ENCODE data around the gene YY1AP1.
"Not testable (repeated sequence)": the region's sequence is repeated elsewhere in the genome, so short reads cannot be mapped to it uniquely, and the experiment has no call there.

The YY1AP1 gene

DNA sequence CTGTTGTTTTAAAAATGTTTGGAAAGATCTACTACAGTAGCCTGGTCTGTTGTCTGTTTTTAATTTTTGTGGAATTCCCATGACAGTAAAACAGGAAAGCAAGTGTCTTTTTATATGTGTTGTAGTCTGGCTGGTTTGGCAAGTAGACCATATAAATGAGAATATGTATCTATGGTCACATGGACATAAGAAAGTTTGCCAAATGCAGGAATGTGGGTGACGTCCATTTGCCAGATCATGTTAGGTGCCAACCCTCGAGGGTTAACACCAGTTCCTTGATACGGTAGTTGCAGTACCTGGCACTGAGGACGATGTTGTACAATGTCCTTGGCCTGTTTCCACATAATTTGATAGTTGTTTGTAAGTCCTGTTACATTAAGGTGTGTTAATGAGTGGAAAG lies 6.5 kb upstream of the YY1AP1 start:
- peak; percentile 20 for DNase-seq (ENCODE audit: low read depth, low spot score)

DNA sequence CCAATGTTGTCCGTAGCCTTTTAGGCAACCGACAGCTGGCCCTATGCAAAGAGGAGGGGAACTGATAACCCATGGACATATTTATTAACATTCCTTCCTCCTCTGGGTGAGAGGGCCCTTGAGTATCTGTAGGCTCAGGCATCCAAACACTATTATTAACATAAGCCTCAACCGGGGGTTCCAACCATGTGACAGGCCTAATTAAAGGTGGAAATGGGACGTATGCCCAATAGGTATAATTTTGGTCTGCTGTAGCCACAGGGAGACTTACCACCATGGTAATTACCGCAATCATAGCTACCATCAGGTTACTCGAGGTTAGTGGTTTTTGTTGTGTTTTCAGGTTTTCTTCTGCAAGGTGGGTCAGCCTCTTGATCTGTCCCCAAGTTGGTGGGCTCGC lies 5.6 kb upstream of the YY1AP1 start:
- DNase-seq (ENCODE audit: low read depth, low spot score): no peak

DNA sequence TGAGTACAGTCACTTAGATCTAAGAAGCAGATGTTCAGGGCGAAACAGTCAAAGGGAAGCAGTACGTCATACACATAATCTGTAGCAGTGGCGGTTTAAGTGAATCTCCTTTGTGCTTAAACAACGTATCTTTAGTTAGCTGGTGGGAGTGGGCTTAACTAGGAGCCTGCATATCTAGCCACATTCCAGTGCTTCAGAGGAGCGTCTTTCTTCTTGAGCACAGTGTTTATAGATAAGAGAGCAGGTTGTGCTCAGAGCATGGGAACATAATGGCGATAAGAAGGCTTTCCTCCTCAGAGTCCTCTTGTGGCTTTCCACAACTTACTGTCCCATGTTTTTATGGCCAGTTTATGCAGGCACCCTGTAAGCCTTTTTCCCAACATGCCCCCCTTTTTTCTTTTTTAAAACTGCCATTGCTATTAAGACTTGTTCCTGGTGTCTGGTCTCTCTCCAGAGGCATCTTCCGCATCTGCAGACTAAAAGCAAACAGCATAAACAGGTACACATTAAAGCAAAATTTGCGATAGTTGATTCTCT lies 3.5 kb upstream of the YY1AP1 start:
- no peak for DNase-seq (ENCODE audit: low read depth, low spot score)

DNA sequence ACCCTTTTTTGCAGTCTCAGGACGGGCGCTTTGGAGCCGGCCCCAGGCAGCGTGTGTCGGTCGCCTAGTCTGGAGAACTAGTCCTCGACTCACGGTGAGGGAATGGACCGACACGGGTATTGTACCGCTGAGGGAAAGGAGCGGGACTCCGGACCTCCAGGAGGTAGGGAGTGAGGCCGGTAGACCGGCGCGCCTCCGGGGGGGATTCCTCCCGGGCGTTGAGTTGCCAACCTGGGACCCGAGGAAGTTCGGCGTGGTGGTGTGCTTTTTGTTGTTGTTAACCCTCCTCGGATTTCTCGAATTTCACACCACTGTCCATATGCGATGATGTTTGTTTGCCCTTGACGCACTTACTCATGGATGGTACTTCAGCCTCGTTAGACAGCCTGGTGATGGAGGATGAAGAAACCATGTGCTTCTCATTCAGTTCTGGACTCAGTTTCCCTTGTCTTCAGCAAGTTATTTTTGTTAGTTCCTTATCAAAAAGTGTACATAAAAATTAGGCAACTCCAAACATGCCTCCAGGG lies 570 bp upstream of the YY1AP1 start, which contains the start of gene DAP3:
DAP3 (plus strand) TSS at position 11 of the 527 bp plus-strand sequence. CDS start 20,689 bp downstream, outside the sequence.
- DNase-seq (ENCODE audit: low read depth, low spot score): not testable (repeated sequence)

DNA sequence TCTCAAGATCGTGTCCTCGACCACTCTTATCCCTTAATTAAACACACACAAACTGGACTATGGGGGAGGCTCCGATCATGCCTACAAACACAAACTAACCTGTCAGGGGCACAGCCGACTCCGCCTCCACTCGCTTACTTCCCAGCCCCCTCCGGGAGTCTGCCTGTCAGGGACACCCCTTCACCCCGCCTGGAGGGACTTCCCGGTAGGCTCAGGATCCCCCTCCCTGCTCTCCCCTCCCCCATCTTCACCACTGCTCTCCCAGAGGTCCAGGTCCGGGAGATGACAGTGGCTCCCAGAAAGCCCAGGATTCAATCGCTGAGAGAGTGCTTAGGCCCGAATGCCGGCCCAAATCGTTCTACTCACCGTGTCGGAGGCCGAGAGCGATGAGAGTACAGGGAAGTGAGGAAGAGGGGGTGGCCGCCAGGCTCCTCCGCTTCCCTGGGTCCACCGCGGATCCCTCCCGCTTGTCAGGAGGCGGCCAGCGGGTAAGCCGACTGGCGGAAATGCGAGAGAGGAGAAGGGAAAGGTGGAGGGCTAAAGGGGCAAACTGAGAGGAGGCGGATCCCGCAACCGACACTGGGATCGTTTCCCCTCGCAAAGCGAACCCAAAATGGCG lies 760 bp downstream of the YY1AP1 start:
- not testable (repeated sequence) for DNase-seq (ENCODE audit: low read depth, low spot score)

DNA sequence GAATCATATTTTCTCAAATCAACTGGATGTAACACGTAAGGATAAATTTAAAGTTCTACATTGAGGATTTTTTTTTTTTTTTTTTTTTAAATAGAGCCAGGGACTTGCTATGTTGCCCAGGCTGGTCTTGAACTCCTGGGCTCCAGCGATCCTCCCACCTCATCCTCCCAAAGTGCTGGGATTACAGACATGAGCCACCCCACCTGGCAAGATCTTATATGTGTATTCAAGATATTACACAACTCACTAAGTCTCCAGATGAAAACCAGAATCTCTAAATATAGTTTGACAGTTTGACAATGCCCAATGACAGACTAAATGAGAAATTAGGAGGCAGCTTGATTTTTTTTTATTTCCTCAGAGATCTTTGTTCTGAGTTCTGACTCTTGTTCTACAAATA lies 6.8 kb downstream of the YY1AP1 start:
- DNase-seq (ENCODE audit: low read depth, low spot score): no peak

DNA sequence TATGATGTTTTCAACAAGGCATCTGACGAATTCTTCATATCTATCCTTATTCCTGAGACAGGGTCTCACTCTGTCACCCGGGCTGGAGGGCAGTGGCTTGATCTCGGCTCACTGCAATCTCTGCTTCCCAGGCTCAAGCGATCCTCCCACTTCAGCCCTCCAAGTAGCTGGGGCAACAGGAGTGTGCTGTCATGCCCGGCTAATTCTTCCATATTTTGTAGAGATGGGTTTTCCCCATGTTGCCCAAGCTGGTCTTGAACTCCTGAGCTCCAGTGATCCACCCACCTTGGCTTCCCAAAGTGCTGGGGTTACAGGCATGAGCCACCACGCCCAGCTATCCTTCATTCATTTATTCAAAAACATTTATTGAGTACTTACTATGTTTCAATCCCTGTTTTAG lies 8.0 kb downstream of the YY1AP1 start:
- DNase-seq (ENCODE audit: low read depth, low spot score): no peak

DNA sequence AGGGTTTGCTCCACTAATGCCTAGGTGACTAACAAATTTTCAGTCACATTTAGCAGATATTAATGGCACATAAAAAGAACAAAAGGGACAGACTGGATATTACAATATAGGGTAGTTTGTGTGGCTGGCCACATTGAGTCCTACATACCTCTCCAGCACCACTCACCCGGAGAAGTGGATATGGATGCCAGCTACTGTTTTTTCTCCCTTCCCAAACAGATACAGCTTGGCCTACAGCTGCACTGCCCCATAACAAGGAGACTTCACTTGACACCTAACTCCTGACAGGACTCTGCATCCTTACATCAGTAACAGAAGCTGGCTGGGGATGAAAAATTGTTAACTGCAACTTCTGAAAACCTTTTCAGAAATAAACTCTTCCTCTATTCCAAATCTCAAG lies 9.6 kb downstream of the YY1AP1 start:
- DNase-seq (ENCODE audit: low read depth, low spot score): not testable (repeated sequence)

DNA sequence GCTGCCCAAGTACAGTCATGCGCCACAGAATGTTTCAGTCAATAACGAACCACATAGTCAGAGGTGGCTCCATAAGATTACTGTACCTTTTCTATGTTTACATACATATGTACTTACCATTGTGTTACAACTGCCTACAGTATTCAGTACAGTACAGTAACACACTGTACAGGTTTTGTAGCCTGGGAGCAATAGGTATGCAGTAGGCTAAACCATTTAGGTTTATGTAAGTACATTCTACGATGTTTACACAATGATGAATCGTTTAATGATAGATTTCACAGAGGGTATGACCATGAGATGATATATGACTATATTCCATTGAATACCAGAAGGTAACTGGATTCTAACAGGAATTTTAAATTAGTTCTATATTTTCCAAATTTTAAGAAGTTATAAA lies 10.5 kb downstream of the YY1AP1 start:
- no peak for DNase-seq (ENCODE audit: low read depth, low spot score)

DNA sequence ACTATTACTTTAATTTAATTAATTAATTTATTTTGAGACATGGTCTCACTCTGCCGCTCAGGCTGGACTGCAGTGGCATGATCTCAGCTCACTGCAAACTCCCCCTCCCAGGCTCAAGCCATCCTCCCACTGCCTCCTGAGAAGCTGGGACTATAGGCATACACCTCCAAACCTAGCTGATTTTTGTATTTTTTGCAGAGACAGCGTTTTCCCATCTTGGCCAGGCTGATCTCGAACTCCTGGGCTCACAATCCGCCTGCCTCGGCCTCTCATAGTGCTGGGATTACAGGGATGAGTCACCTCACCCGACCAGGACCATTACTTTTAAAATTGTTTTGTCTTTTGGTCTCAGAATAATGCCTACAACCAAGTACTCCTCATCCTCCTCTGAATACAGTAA lies 15.6 kb downstream of the YY1AP1 start:
- no peak for DNase-seq (ENCODE audit: low read depth, low spot score)

DNA sequence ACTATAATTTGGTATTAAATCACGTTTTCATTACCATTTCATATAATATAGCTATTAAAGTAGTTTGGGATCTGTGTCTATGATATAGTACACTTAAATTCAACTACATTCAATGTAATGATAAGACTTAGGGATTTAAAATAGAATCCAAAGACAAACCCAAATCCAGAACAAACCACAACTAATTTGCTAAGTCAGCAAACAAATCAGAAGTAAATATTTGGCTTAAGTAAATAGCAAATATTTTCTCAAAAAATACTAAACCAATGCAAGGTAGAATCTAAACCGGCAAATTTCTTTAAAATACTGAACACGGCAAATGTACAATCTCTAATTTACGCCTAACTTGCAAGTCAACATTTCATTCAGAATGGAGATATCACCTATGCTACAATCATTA lies 16.8 kb downstream of the YY1AP1 start:
- no peak for DNase-seq (ENCODE audit: low read depth, low spot score)

DNA sequence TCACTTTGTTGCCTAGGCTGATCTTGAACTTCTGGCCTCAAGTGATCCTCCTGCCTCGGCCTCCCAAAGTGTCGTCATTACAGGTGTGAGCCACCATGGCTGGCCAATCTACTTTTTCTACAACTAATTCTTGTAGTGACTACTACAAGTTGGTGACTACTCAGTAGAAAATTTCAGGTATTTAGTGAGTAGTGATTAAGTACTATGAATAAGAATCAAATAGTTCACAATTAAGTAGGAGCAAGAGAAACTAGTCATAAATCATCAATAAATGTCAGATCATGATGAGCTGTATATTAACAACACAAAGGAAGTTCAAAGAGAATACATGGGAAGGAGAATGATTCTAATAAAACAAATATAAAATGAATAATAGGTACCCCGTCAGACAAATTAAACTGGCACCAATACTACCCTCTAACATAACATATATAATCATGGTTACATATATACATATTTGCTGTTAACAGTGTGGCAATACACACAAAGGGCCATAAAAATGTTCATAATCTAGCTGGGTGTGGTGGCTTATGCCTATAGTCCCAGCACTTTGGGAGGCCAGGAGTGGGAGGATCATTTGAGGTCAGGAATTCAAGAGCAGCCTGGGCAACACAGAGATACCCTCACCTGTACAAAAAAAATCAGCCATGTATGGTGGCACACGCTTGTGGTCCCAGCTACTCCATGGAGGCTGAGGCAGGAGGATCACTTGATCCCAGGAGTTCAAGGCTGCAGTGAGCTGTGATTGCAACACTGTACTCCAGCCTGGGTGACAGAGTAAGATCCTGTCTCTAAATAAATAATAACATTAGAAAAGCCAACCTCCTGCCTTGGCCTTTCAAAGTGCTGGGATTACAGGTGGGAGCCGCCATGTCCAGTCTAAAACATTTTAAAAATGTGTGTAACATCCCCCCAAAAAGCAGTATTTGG lies 19.1 kb downstream of the YY1AP1 start:
- DNase-seq (ENCODE audit: low read depth, low spot score): no peak

DNA sequence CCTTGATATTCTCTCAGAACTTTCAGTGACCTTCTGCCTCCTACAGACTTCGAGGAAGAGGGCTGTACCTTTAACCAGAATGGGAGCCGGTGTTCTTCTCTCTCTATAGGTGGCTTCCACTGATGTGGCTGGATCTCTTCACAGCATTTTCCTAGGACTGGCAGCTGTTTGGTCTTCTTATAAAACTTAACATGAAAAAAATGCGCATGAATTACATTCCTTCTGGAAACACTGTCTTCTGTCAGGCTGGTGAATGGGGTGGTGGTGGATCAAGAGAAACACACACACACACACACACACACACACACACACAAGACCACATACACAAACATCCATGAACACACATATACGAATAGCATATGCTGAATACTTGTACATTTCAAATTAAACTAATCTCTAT lies 27.3 kb downstream of the YY1AP1 start:
- DNase-seq (ENCODE audit: low read depth, low spot score): not testable (repeated sequence)

DNA sequence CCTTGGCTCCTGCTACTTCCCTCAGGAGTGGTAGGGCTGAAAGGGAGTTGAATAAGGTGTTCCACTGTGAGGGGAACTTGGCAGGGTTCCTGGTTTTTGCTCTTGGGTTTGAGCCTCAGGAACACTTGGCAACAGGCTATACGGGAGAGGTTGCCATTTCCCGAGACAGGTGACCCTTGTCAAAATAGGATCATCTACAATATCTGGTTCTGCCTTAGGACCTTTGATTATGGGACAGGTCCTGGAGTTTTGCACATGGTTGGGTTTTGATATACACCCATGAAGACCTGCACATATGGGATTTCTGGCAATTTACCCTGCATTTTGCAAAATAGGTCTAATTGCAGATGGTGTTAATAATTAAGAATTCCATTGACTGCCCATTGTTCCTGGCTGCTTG lies 31.1 kb downstream of the YY1AP1 start:
- no peak for DNase-seq (ENCODE audit: low read depth, low spot score)

DNA sequence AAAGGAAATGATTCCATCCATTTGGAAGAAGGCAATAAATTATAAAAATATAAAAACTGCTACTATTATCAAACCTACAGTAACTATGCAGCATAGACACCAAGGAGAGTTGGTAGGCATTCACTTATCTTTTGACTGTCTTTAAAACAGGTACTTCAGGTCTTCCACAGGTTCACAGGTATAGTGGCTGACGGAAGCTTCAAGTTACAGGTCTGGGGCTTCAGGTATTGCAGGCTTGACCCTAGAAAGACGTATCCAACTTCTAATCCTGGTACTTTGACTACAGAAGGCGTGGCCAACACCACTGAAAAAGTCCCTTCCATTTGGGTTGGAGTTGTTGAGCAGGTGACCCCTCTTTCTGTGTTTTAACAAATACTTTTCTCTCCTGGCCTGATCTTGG lies 35.6 kb downstream of the YY1AP1 start:
- DNase-seq (ENCODE audit: low read depth, low spot score): no peak

DNA sequence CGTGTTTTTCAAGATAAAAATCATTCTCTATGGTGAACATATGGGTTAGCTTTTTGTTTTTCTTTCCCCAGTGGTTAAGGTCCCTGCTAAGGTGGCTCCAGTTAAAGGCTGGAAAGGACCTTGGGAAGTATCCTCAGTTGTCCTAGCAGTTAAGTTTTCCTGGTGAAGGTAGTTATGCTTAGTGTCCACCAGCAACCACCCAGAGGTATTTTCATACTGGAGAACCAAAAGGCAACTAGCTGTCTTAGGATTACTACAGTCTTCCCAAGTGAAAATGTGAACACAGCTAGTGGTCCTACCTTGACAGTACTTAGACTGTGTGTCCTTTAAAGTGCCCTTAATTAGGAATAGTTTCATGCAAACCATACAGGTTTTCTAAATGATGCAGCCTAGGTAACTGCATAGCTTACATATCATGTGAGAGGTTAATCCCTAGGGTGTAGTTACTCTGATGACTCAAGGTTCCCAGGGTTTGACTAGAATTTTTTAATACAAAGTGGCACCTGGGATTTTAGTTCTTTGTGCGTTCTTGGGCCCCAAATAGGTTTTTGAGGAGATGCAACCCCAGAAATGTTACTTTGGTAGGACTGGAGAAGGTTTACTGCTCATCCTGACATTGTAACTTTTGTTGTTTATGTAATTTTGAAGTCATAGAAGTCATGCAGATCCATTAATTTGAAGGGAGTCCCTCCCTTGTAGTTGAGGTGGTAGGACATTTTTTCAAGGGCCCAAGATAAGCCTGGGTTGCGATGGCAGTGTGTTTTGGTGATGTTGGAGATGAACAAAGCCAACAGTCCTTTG lies 36.5 kb downstream of the YY1AP1 start:
- no peak for DNase-seq (ENCODE audit: low read depth, low spot score)

DNA sequence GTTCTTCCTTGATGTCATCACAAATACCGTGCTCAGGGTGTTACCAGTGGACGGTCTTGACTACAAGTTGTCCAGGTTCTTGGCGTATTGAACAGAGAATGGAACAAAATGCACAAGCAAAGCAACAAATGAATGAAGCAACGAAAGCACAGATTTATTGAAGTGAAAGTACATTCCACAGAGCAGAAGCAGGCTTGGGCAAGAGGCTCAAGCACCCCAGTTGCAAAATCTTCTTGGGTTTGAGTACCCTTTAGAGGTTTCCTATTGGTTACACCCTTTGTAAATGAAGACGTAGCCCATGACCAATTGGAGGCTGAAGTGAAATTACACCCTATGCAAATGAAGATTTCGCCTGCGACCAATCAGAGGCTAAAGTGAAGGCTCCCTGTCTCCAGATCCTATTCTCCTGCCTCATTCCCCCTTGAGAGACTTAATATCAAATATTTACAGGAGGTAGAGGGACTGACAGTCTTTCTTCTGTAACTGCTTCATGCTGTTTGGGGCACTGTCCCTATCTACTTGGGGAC lies 38.3 kb downstream of the YY1AP1 start:
- no peak for DNase-seq (ENCODE audit: low read depth, low spot score)

DNA sequence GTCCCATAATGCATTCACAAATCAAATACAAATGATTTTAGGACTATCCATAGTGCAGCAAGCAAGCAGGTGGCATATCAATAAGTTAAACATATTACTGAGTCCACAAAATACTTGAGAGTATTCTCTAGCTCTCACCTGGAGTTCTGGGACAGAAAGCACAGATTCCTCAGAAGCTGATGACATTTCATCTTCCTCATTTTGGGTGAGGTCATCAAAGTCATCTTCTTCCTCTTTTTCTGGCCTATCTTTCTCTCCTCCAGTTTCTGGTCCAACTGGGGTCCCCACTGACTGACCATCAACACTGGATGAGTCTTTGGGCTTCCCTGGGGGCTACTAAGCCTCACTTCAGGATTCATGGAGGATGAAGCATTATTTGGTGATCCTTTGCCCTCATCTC lies 38.9 kb downstream of the YY1AP1 start:
- DNase-seq (ENCODE audit: low read depth, low spot score): no peak

DNA sequence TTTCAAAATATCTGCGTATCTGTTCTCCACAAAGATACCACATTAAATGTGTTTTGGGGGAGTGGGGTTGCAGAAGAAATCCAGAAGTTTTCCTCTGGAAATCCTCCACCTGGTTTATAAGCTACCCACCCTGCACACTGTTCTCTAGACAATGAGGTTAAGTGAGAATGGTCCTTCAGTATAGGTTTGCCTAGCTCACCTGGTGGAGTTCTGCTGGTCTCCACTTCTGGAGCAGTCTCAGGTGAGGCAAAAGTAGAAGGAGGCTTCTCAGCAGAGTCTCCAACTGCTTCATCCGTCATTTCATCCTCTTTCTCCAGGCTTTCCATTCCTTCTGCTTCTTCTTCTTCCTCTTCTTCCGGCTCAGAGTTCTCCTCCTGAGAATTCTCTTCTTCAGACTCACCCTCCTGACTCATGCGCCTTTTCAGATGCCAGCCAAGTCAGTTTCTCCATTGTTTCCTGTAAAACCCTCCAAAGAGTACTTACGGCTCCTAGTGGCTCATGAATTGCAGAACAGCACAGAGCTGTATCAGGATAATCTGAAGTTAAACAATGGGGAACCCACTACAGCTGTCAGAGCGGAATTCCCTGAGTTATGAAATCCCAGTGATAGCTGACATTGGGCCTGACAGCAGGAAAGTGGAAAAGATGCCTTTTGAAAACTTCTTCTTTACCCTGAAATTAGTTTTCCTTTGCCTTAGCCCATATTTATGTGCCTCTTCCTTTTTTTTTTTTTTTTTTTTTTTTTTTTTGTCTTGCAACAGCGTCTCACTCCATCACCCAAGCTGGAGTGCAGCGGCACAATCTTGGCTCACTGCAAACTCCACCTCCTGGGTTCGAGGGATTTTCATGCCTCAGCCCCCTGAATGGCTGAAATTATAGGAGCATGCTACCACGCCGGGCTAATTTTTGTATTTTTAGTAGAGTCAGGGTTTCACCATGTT lies 40.1 kb downstream of the YY1AP1 start:
- DNase-seq (ENCODE audit: low read depth, low spot score): peak; percentile 87

DNA sequence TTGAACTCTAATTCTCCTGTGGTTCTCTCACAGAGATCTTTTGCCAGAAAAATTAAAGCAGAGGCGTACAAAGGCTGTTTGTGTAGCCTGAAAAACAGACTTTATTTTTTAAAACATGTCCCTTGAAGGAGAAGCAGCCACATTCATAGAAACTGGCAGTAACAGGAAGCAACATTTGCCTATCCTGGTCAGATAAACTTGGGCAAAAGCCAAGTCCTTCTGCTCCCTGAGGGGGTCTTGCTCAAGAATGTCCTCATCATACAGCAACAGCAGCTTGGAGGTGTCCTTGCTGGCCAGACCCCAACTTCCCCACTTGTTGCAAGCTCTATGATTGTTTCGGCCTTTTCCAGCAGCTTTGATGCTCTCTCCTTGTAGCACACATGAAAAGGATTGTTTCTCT lies 42.3 kb downstream of the YY1AP1 start:
- peak; percentile 28 for DNase-seq (ENCODE audit: low read depth, low spot score)

All from astrocyte of the hippocampus (primary cell).